HG03575 (cell line): ENCODE results near the gene POLE2.
"Not testable (repeated sequence)": the region's sequence is repeated elsewhere in the genome, so short reads cannot be mapped to it uniquely, and the experiment has no call there.

Source experiments
- ATAC-seq: cut with Tn5 transposase; IDR thresholded peaks from one replicate; pipeline ENCODE4 v1.9.1; 2021; ENCODE audit not compliant: unreplicated experiment, insufficient number of reproducible peaks, low FRiP score; ENCODE audit errors: extremely low read depth

The POLE2 gene, protein sequence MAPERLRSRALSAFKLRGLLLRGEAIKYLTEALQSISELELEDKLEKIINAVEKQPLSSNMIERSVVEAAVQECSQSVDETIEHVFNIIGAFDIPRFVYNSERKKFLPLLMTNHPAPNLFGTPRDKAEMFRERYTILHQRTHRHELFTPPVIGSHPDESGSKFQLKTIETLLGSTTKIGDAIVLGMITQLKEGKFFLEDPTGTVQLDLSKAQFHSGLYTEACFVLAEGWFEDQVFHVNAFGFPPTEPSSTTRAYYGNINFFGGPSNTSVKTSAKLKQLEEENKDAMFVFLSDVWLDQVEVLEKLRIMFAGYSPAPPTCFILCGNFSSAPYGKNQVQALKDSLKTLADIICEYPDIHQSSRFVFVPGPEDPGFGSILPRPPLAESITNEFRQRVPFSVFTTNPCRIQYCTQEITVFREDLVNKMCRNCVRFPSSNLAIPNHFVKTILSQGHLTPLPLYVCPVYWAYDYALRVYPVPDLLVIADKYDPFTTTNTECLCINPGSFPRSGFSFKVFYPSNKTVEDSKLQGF

DNA sequence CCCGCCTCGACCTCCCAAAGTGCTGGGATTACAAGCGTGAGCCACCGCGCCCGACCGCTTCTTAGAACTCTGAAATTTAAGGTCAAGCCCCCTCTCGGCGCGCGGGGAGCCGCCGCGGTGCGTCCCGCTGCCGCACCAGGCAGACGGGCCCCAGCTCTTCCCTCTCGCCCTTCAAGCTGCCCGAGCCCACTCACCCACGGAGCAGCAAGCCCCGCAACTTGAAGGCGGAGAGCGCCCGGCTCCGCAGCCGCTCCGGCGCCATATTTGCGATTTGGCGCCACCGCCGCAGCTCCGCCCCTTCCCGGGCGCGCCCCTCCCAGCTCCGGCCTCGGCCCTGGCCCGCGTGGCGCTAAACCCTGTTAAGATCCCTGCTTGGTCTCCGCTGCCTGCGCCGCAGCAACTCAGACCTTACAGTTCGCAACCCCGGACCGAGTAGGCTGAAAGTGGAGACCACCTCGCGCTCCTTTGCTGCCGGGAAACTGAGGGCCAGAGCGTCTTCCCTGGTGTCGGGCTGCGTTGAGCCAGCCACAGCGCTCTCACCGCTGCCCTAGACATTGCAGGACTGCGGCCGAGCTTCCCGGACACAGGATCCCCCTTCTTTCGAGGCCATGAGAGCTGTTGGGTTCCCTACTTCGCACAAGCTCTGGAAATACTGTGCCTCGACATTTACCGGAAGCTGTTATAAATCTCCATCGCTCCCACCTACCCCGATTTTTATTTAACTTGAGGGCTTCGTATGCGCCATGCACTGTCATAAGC lies at the start of gene POLE2:
TSS of gene POLE2 (minus strand) at position 273 of the 759 bp plus-strand sequence. CDS start at position 262, 11 bp downstream.
- no peak for ATAC-seq

DNA sequence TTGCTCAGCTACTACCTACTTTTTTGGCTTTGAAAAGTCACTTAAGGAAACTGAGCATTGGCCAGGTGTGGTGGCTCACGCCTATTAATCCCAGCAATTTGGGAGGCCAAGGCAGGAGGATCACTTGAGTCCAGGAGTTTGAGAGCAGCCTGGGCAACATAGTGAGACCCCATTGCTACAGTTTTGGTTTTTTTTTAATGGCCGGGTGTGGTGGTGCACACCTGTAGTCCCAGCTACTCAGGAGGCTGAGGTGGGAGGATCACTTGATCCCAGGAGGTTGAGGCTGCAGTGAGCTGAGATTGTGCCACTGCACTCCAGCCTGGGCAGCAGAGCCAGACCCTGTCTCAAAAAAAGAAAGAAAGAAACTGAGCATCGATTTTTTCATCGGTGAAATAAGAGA lies 47.7 kb upstream of the POLE2 start:
- not testable (repeated sequence) for ATAC-seq

DNA sequence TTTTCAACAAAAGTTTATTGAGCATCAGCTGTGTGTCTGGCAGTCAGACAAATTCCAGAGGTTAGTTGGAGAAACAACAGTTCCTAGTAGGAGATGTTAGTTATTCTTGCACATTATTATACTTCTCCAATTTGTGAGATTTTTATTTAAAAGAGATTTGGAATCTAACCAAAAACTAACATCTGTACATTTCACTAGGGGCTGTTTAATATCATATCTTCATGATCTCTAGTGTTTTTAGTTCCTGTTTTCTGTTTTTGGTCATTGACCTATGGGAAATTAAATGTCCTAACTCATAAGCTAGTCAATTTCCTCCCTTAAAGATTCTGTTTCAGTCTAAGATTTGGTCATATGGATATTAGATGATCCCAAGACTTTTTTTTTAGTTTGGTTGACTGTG lies 45.8 kb upstream of the POLE2 start:
- no peak for ATAC-seq

DNA sequence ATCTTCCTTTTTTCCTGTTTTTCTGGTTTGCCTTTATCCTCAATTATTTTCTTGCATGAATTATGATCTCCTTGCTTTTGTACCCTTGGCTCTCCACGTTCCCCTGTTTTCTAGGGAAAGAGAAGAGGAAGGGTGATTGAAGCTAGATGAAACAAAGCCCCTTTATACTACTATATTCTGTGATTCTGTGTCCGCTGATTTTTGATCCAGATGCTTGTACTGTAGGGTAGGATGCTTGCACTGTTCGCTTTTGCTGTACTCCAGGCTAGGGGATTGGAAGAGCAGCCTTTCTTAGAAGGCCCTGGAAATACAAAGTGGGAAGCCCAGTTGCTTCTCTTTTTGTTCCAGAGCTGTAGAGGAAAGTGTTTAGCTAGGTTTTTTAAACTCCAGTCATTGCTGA lies 44.9 kb upstream of the POLE2 start:
- no peak for ATAC-seq

DNA sequence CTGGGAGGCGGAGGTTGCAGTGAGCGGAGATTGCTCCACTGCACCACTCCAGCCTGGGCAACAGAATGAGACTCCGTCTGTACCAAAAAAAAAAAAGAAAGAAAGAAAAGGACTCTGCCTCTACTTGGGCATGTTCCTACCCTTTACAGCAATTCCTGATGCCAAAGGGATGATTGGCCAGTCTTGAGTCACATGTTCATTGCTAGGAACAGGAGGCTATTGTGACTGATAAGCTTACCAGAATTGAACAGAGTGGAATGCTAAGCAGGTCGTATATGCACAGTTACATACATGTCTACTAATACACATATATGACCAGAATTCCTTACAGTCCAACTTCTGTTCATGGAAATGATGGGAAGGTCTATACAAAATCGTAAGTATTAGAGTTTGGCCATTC lies 39.2 kb upstream of the POLE2 start:
- ATAC-seq, result no peak

DNA sequence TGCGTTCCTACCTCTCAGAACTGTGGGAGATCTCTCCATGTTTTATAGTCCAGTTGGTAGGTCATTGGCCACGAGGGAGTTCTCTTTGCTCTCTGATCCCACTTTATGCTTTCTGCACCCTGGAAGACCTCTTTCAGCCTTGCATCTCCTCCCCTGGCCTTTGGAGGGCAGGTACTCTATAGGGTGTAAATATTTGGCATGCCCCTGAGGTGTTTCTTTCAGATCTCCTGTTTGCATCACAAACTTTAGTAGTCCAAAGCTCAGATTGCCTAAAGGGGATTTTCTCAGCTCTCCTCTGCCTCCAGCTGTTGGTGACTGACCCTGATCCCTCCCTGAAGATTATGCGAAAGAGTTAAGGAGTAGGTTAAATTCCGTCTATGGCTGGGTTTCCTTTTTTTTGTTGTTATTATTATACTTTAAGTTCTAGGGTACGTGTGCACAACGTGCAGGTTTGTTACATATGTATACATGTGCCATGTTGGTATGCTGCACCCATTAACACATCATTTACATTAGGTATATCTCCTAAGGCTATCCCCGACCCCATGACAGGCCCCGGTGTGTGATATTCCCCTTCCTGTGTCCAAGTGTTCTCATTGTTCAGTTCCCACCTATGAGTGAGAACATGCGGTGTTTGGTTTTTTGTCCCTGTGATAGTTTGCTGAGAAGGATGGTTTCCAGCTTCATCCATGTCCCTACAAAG lies 33.9 kb upstream of the POLE2 start:
- not testable (repeated sequence) for ATAC-seq

DNA sequence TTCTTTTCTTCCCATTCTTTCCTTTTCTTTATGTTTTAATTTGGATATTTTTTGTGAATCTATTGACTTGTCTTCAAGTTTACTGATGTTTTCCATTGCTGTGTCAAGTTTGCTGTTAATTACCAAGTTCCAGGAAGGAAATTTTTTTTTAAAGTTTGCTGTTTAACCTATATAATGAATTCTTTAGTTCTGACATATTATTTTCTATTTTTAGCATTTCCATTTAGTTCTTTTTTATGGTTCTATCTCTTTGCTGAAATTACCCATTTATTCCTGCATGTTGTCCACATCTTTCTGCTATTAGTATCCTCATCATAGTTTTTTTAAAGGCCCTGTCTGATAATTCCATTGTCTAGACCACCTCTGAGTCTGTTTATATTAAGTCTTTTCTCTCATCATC lies 32.7 kb upstream of the POLE2 start:
- no peak for ATAC-seq

DNA sequence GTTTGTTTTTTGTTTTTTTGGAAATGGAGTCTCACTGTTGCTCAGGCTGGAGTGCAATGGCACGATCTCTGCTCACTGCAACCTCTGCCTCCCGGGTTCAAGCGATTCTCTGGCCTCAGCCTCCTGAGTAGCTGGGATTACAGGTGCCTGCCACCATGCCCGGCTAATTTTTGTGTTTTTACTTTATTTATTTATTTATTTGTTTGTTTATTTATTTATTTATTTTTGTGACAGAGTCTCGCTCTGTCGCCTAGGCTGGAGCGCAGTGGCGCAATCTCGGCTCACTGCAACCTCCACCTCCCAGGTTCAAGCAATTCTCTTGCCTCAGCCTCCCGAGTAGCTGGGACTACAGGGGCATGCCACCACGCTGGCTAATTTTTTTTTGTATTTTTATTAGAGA lies 23.0 kb upstream of the POLE2 start:
- ATAC-seq, result not testable (repeated sequence)

DNA sequence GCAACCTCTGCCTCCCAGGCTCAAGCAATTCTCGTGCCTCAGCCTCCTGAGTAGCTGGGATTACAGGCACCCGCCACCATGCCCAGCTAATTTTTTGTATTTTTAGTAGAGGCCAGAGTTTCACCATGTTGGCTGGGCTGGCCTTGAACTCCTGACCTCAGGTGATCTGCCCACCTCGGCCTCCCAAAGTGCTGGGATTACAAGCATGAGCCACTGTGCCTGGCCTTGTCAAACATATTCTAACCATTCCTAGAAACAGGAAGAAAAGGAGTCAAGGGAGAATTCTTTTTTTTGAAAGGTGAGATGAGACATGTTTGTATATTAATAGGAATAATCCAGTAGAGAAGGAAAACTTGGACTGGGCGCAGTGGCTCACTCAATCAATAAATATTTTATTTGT lies 16.5 kb upstream of the POLE2 start:
- not testable (repeated sequence) for ATAC-seq

DNA sequence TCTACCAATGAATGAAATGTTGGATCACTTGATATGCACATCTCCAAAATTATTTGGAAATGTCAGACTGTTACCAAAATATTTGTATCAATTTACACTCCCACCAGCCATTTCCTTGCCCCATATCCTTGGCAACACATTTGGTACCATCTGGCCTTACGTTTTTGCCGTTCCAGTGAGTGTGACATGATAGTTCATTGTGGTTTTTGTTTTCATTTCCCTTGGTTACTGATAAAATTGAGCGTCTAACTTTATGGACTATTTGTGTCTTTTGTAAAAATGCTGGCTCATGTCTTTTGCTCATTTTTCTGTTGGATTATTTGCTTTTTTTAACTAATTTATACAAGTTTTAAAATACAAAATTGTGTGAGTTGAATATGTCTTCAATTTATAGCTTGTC lies 16.0 kb upstream of the POLE2 start:
- ATAC-seq, result no peak

DNA sequence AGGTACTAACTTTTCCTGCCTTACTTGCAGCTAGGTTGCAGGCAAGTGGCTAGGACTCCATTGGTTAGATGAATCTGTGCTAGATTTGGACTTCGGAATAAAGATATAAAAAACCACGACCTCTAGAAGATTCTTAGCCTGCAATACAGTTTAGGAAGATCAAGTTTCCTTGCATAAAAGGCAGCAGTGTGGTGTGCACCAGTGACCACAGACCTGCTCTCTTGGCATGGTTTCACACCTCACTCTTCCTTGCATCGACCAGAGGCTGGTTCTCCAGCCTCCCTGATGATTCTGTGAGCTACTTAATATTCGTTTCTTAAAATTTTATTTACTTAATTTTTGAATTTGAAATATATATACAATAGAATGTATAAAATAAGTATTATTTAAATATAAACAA lies 14.7 kb upstream of the POLE2 start:
- ATAC-seq, result no peak

DNA sequence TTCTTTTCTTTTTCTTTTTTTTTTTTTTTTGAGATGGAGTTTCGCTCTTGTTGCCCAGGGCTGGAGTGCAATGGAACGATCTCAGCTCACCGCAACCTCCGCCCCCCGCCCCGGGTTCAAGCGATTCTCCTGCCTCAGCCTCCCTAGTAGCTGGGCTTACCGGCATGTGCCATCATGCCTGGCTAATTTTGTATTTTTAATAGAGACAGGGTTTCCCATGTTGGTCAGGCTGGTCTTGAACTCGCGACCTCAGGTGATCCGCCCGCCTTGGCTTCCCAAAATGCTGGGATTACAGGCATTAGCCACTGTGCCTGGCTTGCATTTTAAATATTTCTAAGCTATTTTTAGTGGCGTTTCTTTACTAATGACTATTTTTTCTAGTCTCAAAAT lies 5.7 kb upstream of the POLE2 start:
- not testable (repeated sequence) for ATAC-seq

DNA sequence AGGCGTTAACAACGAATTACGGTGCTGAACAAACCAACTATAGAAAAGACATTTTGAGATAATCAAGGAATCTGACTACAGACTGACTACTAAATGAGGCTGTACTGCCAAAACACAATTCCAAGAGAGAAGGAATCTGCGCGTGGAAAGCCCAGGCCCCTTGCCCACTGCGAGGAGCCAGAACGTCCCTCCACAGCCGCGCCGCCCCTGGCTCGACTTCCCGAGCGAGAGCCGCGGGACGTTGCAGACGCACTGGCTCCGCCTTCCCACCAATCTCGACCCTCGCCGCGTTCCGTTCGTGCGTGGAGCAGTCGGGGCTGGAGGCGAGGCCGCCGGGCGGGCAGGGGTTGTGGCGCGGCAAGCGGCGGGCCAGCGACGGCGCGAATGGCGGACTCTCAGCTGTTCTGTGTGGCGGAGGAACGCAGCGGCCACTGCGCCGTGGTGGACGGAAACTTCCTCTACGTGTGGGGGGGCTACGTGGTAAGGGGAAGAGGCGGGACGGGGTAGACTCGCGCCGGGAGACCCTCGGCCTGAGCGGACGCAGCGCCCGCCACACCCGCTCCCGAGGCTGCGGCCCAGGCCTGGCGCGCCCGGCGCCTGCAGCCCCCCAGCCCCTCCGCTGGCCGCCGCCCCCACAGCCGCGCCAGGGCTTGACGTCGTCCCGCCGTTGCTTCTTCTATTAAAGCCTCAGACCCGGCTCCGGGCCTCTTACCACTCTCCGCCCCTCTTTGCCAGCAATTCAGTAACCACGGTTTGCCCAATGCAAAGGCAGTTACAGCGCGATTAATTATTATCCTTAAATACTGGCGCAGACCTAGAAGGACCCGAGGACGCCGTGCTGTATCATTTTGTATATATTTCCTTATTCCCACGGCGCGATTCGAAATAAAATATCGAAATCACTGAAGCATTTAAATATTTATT lies 5.1 kb upstream of the POLE2 start, which contains the start of gene KLHDC1:
TSS of gene KLHDC1 (plus strand) at position 310 of the 924 bp plus-strand sequence. CDS start at position 385, 75 bp downstream.
- ATAC-seq, result peak; percentile 49

DNA sequence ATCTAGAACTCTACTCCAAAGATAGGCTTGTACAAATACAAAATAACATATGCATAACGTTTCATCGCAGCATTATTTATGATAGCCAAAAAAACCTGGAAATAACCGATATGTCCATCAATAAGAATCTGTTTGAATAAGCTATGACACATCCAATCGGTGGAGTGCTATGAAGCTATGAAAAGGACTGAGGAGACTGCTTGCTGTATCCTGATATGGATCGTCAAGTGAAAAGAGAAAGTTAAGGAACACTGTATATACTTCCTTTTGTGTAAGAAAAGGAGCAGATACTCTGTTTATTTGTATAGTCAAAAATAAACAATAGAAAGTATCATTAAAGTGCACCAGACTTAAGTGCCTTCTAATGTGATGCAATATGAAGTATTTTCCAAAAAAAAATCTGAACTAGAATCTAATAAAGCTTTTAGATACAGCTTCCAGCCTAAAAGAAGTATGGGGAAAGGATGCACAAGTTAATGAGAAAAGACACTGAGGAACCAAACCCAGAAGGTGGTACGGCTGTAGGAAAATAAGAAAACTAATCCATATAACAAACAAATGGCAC lies 4.3 kb upstream of the POLE2 start:
- no peak for ATAC-seq

DNA sequence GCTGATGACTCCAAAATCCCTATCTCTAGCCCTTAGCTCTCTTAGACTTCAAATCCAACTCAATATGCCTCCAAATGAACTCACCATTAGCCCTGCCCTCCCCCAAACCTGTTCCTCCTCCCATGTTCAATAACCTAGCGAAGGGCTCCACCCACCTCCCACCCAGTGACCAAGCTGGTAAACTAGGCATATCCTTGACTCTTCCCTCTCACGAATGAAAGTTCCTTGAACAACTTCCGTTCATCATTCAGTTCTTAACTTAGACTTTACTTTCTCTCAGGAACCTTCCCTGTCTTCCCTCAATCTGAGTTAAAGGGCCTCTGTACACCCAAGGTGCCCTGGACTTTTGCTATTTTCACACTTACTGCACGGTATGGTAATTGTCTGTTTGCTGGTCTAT lies 3.0 kb upstream of the POLE2 start:
- no peak for ATAC-seq

DNA sequence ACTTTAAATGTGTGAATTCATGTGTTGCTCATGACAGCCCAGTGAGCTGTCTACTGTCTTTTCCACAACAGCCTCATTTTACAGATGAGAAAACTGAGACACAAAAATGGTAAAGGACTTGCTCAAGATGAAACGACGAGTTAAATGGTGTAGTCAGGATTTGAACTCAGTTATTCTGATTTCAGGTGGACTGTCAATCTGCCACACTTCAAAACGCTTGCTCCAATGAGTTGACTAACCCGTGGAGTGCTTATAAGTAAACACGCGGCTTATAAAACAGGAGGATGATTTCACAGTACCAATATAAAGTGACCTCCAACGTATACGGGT lies 652 bp upstream of the POLE2 start:
- no peak for ATAC-seq

DNA sequence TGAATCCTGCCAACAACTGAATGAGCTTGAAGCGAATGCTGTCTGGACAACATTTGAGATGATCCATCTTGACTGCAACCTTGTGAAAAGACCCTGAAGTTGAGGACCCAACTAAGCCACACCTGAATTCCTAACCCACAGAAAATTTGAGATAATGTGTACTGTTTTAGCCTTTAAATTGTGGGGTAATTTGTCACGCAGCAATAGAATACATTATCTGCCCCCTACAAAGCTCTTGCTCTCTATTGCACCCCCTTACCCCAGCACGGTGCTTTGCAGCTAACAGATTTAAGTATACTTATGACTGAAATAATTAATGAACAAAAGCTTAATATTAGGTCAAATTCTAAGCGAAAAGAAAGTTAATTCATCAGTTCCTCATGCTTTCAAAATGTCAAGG lies 1.6 kb downstream of the POLE2 start:
- no peak for ATAC-seq

DNA sequence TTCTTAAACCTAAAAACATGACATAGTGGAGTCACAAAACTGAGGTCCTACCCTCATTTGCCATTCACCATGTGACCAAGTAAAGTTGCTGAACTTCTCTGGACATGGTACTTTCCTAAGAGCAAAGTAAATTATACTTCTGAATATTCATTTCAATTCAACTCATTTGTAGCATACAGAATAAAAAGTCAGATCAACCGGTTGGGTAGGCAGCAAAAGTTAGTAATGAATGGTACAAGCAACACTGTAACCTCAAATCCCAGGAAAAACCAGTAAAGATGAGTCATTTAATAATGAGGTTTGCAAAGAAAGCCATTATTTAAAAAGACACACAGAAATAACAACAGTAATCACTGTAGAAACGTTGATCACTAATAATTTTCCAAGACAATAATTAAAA lies 8.7 kb downstream of the POLE2 start:
- no peak for ATAC-seq
